ENCODE results near the gene COL23A1.
A peak's percentile ranks its signal among the peaks of the same experiment; 100 is the strongest.

The COL23A1 gene

GRCh38 chr5:178544166-178544834 is 45.9 kb downstream of the COL23A1 start:
- CTCF ChIA-PET = interaction anchor here (0.8 to 1.1 kb wide), 2 partner anchors 46 to 267 kb away, joined by 3 to 6 read pairs; partner anchors contain the start of gene COL23A1

GRCh38 chr5:178542455-178542854 is 47.7 kb downstream of the COL23A1 start:
- ChIA-PET CTCF (interaction anchor here (1.5 kb wide), 1 partner anchor 81 kb away, joined by 3 read pairs; no protein-coding TSS in a partner anchor), POLR2A (no interaction called here)
- H3K9me3 ChIP-seq (ENCODE audit: control insufficient read depth, insufficient read depth, low read depth, low read length) = no peaks in the 10 kb centered on the region
- no peak for TF ChIP-seq ZNF184 (tag by site-specific recombination; IDR thresholded peaks at IDR 0.05)
- TF ChIP-seq ZNF433 (tag by site-specific recombination; IDR thresholded peaks at IDR 0.05; ENCODE audit: low read depth) = no peak
- TF ChIP-seq ATF2 (tag by site-specific recombination; IDR thresholded peaks at IDR 0.05; ENCODE audit: low read depth) = no peak
- TF ChIP-seq ZNF138 (tag by site-specific recombination; IDR thresholded peaks at IDR 0.05; ENCODE audit: borderline replicate concordance) = no peak
- TF ChIP-seq TRIM28 (IDR thresholded peaks at IDR 0.05; ENCODE audit: borderline replicate concordance, low read length) = no peak
- no peak for TF ChIP-seq ZNF362 (tag by site-specific recombination; IDR thresholded peaks at IDR 0.05)
- TF ChIP-seq ZNF335 (tag by site-specific recombination; conservative IDR thresholded peaks at IDR 0.05) = no peak
- no peaks in the 10 kb centered on the region for H3K36me3 ChIP-seq (ENCODE audit: control insufficient read depth in 2 of 2, insufficient read depth in 1 of 2, low read length in 2 of 2)
- 0 out of 2 replicates have a peak, but pooled peaks cover 2% of the 10 kb centered on the region for H3K4me1 ChIP-seq (ENCODE audit: control insufficient read depth, insufficient read depth, low read length)
- H3K4me3 ChIP-seq (ENCODE audit: low read depth, low read length) = no peak overlapping the region
- no peak overlapping the region for H3K27ac ChIP-seq (ENCODE audit: extremely low read depth, low read depth, low read length)

More at GRCh38 chr5:178544166-178544834, 45.9 kb downstream of the COL23A1 start:
- POLR2A ChIA-PET = no interaction called here
- Histone ChIP-seq H3K36me3 (ENCODE audit: control insufficient read depth in 2 of 2, insufficient read depth in 1 of 2, low read length in 2 of 2) (no peaks in the 10 kb centered on the region), H3K4me1 (ENCODE audit: control insufficient read depth, insufficient read depth, low read length) (no peaks in the 10 kb centered on the region), H3K4me3 (ENCODE audit: low read depth, low read length) (no peak overlapping the region), H3K27ac (ENCODE audit: extremely low read depth, low read depth, low read length) (no peak overlapping the region), H3K9me3 (ENCODE audit: control insufficient read depth, insufficient read depth, low read depth, low read length) (no peaks in the 10 kb centered on the region)
- no peak for TF ChIP-seq ZNF558 (tag by site-specific recombination; IDR thresholded peaks at IDR 0.05)
- TF ChIP-seq ZFHX2 (tag by site-specific recombination; conservative IDR thresholded peaks at IDR 0.05) = no peak
- no peak for TF ChIP-seq MZF1 (tag by site-specific recombination; IDR thresholded peaks at IDR 0.05; ENCODE audit: borderline replicate concordance)
- TF ChIP-seq ZNF211 (tag by site-specific recombination; IDR thresholded peaks at IDR 0.05; ENCODE audit: low read depth) = no peak

GRCh38 chr5:178540526-178540925 is 49.7 kb downstream of the COL23A1 start:
- H3K27ac ChIP-seq (ENCODE audit: extremely low read depth, low read depth, low read length) = no peak overlapping the region
- POLR2A ChIA-PET = no interaction called here
- 0 out of 2 replicates have a peak, but pooled peaks cover 2% of the 10 kb centered on the region for H3K4me1 ChIP-seq (ENCODE audit: control insufficient read depth, insufficient read depth, low read length)
- no peaks in the 10 kb centered on the region for H3K9me3 ChIP-seq (ENCODE audit: control insufficient read depth, insufficient read depth, low read depth, low read length)
- H3K4me3 ChIP-seq (ENCODE audit: low read depth, low read length) = no peak overlapping the region
- TF ChIP-seq ZNF701 (tag by site-specific recombination; IDR thresholded peaks at IDR 0.05) (no peak), ZNF768 (tag by site-specific recombination; IDR thresholded peaks at IDR 0.05) (no peak)
- H3K36me3 ChIP-seq (ENCODE audit: control insufficient read depth in 2 of 2, insufficient read depth in 1 of 2, low read length in 2 of 2) = no peaks in the 10 kb centered on the region
- CTCF ChIA-PET = no interaction called here

GRCh38 chr5:178538741-178539229 is 51.4 kb downstream of the COL23A1 start:
- H3K36me3 ChIP-seq (ENCODE audit: control insufficient read depth in 2 of 2, insufficient read depth in 1 of 2, low read length in 2 of 2) = no peaks in the 10 kb centered on the region
- H3K27ac ChIP-seq (ENCODE audit: extremely low read depth, low read depth, low read length) = no peak overlapping the region
- no peaks in the 10 kb centered on the region for H3K9me3 ChIP-seq (ENCODE audit: control insufficient read depth, insufficient read depth, low read depth, low read length)
- ChIA-PET POLR2A (interaction anchor here (0.5 kb wide), 1 partner anchor 14 kb away, joined by 5 read pairs; no protein-coding TSS in a partner anchor), CTCF (interaction anchor here (0.6 to 0.7 kb wide), 2 partner anchors 11 to 77 kb away, joined by 3 to 6 read pairs; no protein-coding TSS in a partner anchor)
- TF ChIP-seq SP7 (tag by site-specific recombination; IDR thresholded peaks at IDR 0.05) = no peak
- no peak for TF ChIP-seq ZNF626 (tag by site-specific recombination; IDR thresholded peaks at IDR 0.05)
- no peak for TF ChIP-seq ZBTB20 (tag by site-specific recombination; IDR thresholded peaks at IDR 0.05)
- no peak for TF ChIP-seq ZNF157 (tag by site-specific recombination; IDR thresholded peaks at IDR 0.05)
- TF ChIP-seq ZNF596 (tag by site-specific recombination; IDR thresholded peaks at IDR 0.05) = no peak
- 0 out of 2 replicates have a peak, but pooled peaks have one; percentile 45 for TF ChIP-seq ZNF10 (tag by site-specific recombination; IDR thresholded peaks at IDR 0.05)
- TF ChIP-seq ZNF146 (tag by site-specific recombination; IDR thresholded peaks at IDR 0.05) = 0 out of 2 replicates have a peak, but pooled peaks have one; percentile 16
- no peak for TF ChIP-seq AEBP2 (tag by site-specific recombination; IDR thresholded peaks at IDR 0.05; ENCODE audit: borderline replicate concordance)
- H3K4me3 ChIP-seq (ENCODE audit: low read depth, low read length) = no peak overlapping the region
- H3K4me1 ChIP-seq (ENCODE audit: control insufficient read depth, insufficient read depth, low read length) = 0 out of 2 replicates have a peak, but pooled peaks cover 2% of the 10 kb centered on the region

Data from HEK293 (cell line).